Ectodermal cell (in vitro differentiated cells): Measurements from ENCODE around the gene ADAMTS1. TPM values are rescaled to one million over a fixed set of nuclear protein-coding genes. Genes with fewer than 3 reads are reported as not detected.

Experiments
- H3K27ac ChIP-seq: 2 replicates; pipeline ENCODE4 v1.7.0; 2013; ENCODE audit warnings: mild to moderate bottlenecking, low read depth, low read length; ENCODE audit not compliant: insufficient read depth, poor library complexity, severe bottlenecking
- H3K27me3 ChIP-seq: 2 replicates; pipeline ENCODE4 v1.7.0; 2013; ENCODE audit warnings: mild to moderate bottlenecking, low read length; ENCODE audit not compliant: insufficient read depth, control insufficient read depth, poor library complexity, severe bottlenecking
- H3K36me3 ChIP-seq: one replicate; pipeline ENCODE4 v1.7.0; 2013; ENCODE audit warnings: low read length; ENCODE audit not compliant: control insufficient read depth, insufficient read depth
- H3K4me1 ChIP-seq: one replicate; pipeline ENCODE4 v1.7.0; 2013; ENCODE audit warnings: low read length; ENCODE audit not compliant: control insufficient read depth, insufficient read depth
- H3K4me3 ChIP-seq: 2 replicates; pipeline ENCODE4 v1.7.0; 2013; ENCODE audit warnings: low read depth, low read length, control low read depth; ENCODE audit not compliant: insufficient read depth
- H3K9me3 ChIP-seq: 2 replicates; pipeline ENCODE4 v1.7.0; 2013; ENCODE audit warnings: mild to moderate bottlenecking, low read length, moderate library complexity; ENCODE audit not compliant: control insufficient read depth
- WGBS, 2 experiments: methylation state at CpG; one replicate each; pipeline ENCODE4 v1.1.7; 2013; ENCODE audit warnings: missing lambda C conversion rate in 2 of 2; 5-methylcytosine and 5-hydroxymethylcytosine counted together
- polyA plus RNA-seq, 4 experiments: library from polyadenylated mRNA; stranded (reverse); fragments of 50-300 nt; gene quantifications; one replicate each; pipeline ENCODE4 v1.2.3, GENCODE V29; 2013

The ADAMTS1 gene
- polyA plus RNA-seq (2013, experiment 1 of 4): 16.5 TPM
- 10.1 TPM for polyA plus RNA-seq (2013, experiment 2 of 4)
- polyA plus RNA-seq (2013, experiment 3 of 4): 10.9 TPM
- polyA plus RNA-seq (2013, experiment 4 of 4): 10.9 TPM

GRCh38 chr21:26845066-26845758, at the start of gene ADAMTS1:
TSS of gene ADAMTS1 (minus strand) at chr21:26845409. CDS start at chr21:26844954, 455 bp downstream.
- H3K9me3 ChIP-seq: no peaks in the 10 kb centered on the region
- peak within 1 kb of the TSS; percentile 76 for H3K27ac ChIP-seq
- H3K4me1 ChIP-seq: peaks cover 10% of the 10 kb centered on the region
- peak within 1 kb of the TSS; percentile 85 for H3K4me3 ChIP-seq
- WGBS, 2 experiments: 0% methylated on average over 56 of the region's 56 CpGs
- H3K36me3 ChIP-seq: peaks cover 7% of the 10 kb centered on the region
- H3K27me3 ChIP-seq: peaks cover 18% of the 10 kb centered on the region

- WGBS, 2 experiments: 100% methylated on average over 1 of the region's 1 CpG; no CpG with 5 or more reads in 1 of the 2 experiments
- Histone ChIP-seq H3K4me3 (no peak overlapping the region), H3K36me3 (no peaks in the 10 kb centered on the region), H3K4me1 (no peaks in the 10 kb centered on the region), H3K27me3 (no peaks in the 10 kb centered on the region), H3K9me3 (no peaks in the 10 kb centered on the region), H3K27ac (no peak overlapping the region)
Measured at GRCh38 chr21:26892151-26892550, 46.9 kb upstream of the ADAMTS1 start.

GRCh38 chr21:26888931-26889330, 43.7 kb upstream of the ADAMTS1 start:
- Histone ChIP-seq H3K36me3 (no peaks in the 10 kb centered on the region), H3K4me1 (no peaks in the 10 kb centered on the region), H3K4me3 (no peak overlapping the region), H3K27me3 (no peaks in the 10 kb centered on the region), H3K27ac (no peak overlapping the region), H3K9me3 (no peaks in the 10 kb centered on the region)
- WGBS, 2 experiments: 93 to 97% methylated on average over 5 of the region's 5 CpGs

- Histone ChIP-seq H3K27me3 (no peaks in the 10 kb centered on the region), H3K27ac (no peak overlapping the region), H3K4me3 (no peak overlapping the region), H3K36me3 (no peaks in the 10 kb centered on the region), H3K9me3 (no peaks in the 10 kb centered on the region), H3K4me1 (no peaks in the 10 kb centered on the region)
Measured at GRCh38 chr21:26888256-26888655, 43.0 kb upstream of the ADAMTS1 start.

GRCh38 chr21:26887251-26887650, 42.0 kb upstream of the ADAMTS1 start:
- WGBS, 2 experiments: 88 to 91% methylated on average over 3 of the region's 3 CpGs

GRCh38 chr21:26884436-26884835, 39.2 kb upstream of the ADAMTS1 start:
- Histone ChIP-seq H3K4me3 (no peak overlapping the region), H3K36me3 (no peaks in the 10 kb centered on the region), H3K4me1 (no peaks in the 10 kb centered on the region), H3K27ac (no peak overlapping the region), H3K27me3 (no peaks in the 10 kb centered on the region), H3K9me3 (no peaks in the 10 kb centered on the region)
- WGBS, 2 experiments: 95 to 98% methylated on average over 1 to 2 of the region's 2 CpGs

More at GRCh38 chr21:26887251-26887650, 42.0 kb upstream of the ADAMTS1 start:
- H3K27ac ChIP-seq: no peak overlapping the region
- no peaks in the 10 kb centered on the region for H3K9me3 ChIP-seq
- H3K4me1 ChIP-seq: no peaks in the 10 kb centered on the region
- no peaks in the 10 kb centered on the region for H3K27me3 ChIP-seq
- H3K4me3 ChIP-seq: no peak overlapping the region
- no peaks in the 10 kb centered on the region for H3K36me3 ChIP-seq

- H3K4me3 ChIP-seq: no peak overlapping the region
- no peaks in the 10 kb centered on the region for H3K4me1 ChIP-seq
- no peaks in the 10 kb centered on the region for H3K9me3 ChIP-seq
- 94 to 99% methylated on average over 2 of the region's 2 CpGs for WGBS, 2 experiments
- no peaks in the 10 kb centered on the region for H3K36me3 ChIP-seq
- no peaks in the 10 kb centered on the region for H3K27me3 ChIP-seq
- no peak overlapping the region for H3K27ac ChIP-seq
Measured at GRCh38 chr21:26883768-26884167, 38.6 kb upstream of the ADAMTS1 start.

- WGBS, 2 experiments: 77 to 88% methylated on average over 2 of the region's 4 CpGs
- Histone ChIP-seq H3K36me3 (no peaks in the 10 kb centered on the region), H3K9me3 (no peaks in the 10 kb centered on the region), H3K4me3 (no peak overlapping the region), H3K27me3 (no peaks in the 10 kb centered on the region), H3K4me1 (no peaks in the 10 kb centered on the region), H3K27ac (no peak overlapping the region)
Measured at GRCh38 chr21:26881504-26882228, 36.5 kb upstream of the ADAMTS1 start.

- Histone ChIP-seq H3K9me3 (no peaks in the 10 kb centered on the region), H3K27ac (no peak overlapping the region), H3K4me1 (no peaks in the 10 kb centered on the region), H3K36me3 (no peaks in the 10 kb centered on the region), H3K27me3 (no peaks in the 10 kb centered on the region), H3K4me3 (no peak overlapping the region)
- WGBS, 2 experiments: 92% methylated on average over 4 to 6 of the region's 6 CpGs
Measured at GRCh38 chr21:26877018-26877417, 31.8 kb upstream of the ADAMTS1 start.

GRCh38 chr21:26874347-26874746, 29.1 kb upstream of the ADAMTS1 start:
- no peak overlapping the region for H3K4me3 ChIP-seq
- no peak overlapping the region for H3K27ac ChIP-seq
- H3K36me3 ChIP-seq: no peaks in the 10 kb centered on the region
- WGBS, 2 experiments: 96 to 97% methylated on average over 1 of the region's 1 CpG
- H3K4me1 ChIP-seq: no peaks in the 10 kb centered on the region
- H3K27me3 ChIP-seq: no peaks in the 10 kb centered on the region
- no peaks in the 10 kb centered on the region for H3K9me3 ChIP-seq
